Activated CD8-positive, alpha-beta memory T cell treated with anti-CD3 and anti-CD28 coated beads for 1 hour (primary cell): Measurements from ENCODE around the gene NHS.

Experiments used
- DNase-seq, 2 donors: peaks; one replicate each; pipeline ENCODE4 v3.0.0-alpha.2; 2020; ENCODE audit warnings: low read depth in 1 of 2; ENCODE audit errors: extremely low read depth in 1 of 2

NHS gene

DNA sequence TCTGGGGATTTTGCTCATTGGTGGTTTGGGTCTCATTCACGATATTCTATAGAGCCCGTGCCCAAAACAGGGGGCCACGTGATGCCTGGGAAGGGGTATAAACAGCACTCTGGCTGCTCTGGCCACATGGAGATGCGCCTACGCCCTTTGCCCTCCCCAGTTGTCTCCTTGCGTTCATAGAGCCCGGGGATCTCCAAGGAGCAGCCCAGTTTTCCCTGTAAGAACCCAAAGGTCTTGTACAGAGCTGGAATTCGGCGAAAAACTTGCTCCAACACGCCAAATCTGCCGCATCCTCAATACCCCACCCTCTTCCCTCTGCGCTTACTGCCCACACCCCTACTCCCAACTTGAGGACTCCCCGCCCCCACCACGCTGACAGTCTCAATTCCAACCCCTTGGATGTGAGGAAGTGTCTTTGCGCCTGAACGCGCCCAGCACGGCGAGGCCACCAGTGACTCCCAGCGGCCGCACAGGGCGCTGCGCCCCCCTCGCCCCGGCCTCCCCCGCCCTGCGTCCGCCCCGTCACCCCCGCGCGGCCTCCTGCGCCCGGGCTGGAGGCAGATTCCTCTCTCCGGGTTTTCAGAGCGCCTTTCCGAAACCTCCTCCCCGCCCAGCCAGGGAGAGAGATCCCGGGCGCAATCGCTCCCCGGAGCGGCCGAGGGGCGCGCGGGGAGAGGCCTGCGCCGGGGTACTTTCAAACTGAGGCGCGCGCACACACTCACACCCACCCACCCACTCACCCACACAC, at the start of gene NHS:
Gene NHS (plus strand): TSS at position 582 of the 748 bp plus-strand sequence. CDS start 558 bp downstream, outside the sequence.
- DNase-seq: no peak

DNA sequence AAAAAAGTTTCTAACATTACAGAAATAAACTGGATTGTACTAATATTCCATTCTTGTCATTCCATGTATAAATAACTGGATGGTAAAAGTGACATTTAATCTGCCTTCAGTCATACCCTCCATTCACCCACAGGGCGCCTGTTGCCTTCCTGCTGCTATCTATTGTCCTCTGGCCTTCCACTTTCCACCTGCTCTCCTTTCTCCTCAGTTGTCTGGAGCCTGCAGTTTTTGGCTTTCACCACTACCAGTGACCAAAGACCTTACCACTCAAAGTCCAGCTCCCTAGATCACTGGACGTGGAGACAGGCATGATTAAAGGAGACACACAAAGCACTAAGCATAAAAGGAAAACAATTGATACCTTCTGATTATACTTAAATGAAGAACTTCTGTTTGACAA, 46.2 kb upstream of the NHS start:
- DNase-seq: no peak

DNA sequence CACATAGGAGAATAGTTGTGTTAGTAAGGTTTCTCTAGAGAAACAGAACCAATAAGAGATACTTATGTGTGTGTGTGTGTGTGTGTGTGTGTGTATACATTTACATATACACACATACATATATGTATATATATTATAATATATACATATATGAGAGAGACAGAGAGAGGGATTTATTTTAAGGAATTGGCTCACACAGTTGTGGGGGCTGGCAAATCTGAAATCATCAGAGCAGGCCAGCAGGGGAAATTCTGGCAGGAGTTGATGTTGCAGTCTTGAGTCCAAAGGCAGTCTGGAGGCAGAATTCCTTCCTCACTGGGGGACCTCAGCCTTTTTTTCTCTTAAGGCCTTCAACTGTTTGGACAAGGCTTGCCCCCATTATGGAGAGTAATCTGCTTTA, 38.6 kb upstream of the NHS start:
- DNase-seq: no peak

DNA sequence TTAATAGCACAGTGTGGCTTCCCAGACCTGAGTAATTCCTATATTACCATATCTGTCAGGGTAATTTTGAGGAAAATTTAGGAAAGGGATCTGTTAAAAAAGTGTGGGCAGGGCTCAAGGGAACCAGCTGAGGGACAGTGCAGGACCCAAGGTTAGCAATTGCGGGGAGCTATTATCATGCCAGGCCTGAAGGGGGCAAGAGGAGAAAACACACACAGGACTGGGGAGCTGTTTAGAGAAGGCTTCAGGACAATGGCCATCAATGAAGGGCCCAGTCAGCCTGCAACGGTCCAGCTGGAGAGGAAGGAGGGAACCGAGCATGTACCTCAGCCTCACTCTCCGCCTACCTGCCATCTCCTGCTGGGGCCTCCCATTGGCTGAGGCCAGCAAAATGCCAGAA, 19.0 kb upstream of the NHS start:
- DNase-seq: no peak

DNA sequence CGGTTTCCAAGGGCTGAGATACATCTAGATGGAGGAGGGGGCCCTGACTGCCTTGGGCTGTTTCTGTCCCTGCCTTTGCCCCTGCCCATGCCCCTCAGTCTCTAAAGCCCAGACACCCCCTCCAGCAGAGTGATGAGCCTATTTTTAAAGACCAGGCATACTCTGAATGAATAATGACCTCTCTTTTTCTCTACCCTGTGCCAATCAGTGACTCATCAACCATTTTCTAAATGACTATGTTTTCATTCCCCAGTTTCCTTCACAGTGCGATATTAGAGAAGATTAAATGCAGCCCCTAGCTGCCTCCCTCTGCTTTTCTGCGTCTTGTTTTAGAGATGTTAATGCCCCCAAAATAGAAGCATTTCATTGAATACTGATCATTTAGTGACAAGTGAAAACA, 15.5 kb upstream of the NHS start:
- no peak for DNase-seq

DNA sequence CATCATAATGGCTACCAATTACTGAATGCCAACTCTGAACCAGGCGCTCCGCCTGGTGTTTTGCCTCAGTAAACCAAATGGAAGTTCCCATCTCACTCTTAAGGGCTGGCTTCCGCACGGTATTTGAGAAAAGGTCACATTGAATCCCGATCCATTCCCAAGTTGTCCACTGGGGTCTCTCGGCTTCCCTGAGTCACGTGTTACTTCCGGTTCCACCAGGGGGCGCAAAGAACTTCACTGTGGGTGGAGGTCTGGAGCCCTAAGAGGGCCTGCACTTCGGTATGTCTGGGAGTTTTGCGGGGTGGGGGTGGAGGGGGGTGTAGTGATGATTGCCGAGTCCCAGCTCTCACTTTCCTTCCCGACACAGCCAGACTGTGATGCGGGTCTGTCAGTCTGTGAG, 13.4 kb upstream of the NHS start:
- no peak for DNase-seq

DNA sequence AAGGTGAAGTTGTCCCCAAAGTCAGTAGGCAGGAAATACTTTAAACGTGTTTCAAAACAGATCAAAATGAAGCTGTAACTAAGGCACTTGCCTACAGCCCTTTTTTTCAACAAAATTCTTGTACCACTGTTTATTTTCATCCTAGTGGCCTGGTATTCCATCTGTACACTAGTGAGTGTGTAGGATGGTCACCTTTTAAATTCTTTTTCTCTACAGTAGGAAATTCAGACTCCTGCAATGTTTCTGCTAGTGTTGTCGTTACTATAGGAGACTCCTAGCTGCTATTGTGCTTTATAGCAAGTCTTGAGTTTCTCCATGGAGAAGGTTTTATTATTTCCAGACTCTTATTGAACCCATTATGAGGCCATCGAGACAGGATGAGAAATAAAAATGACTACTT, 7.0 kb upstream of the NHS start:
- DNase-seq: no peak

DNA sequence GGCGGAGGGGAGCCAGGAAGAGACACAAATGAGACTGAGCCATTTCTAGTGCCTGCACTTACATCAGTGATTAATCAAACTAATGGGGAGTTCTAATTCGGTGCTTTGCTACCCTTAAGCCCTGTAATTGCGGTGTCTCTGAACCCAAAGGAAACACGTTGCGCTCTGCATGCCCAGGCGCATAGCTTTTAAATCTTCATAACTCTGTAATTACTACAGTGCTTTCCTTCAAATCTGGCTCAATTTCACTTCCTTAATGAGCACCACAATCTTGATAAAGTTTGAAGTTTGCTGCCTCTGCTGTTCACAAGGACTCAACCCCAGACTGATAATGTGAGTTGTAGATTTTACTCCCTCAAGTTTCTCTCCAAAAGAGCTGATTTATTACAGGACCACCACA, 5.7 kb upstream of the NHS start:
- DNase-seq: no peak

DNA sequence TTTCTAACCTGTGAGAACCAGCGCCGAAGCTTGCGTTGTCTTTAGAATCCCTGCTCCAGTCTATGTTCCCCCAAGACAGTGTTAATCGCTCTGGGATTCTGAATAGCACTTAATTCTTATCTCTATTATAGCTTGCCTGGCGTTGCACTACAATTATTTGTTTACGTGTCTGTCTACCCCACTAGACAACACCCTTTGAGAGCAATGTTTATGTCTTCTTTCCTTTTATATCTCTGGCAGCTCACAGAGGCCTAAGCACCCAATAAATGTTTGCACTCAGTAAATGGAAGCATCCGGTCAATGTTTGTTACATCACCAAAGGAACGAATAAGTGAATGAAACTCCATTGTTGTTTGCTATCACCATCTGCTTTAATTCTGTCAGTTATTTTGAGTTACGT, 4.8 kb upstream of the NHS start:
- DNase-seq: no peak

DNA sequence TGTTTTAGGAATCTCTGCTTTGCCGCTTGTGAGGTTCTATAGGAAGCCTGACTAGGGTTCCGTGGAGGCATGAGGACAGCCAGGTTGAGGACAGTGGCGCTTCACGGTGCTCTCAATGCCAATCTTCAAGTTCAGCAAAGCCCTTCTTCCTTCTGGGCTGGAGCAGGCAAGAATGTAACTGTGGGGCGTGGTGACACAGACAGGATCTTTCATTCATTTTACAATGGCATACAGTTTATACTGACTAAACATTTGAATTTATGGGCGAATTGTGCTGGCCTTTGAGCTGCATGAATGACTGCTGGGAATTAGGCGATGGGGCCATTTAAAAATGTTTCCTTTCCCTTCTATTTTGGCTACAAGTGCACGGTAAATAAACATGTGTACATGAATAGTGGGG, 2.9 kb upstream of the NHS start:
- no peak for DNase-seq

DNA sequence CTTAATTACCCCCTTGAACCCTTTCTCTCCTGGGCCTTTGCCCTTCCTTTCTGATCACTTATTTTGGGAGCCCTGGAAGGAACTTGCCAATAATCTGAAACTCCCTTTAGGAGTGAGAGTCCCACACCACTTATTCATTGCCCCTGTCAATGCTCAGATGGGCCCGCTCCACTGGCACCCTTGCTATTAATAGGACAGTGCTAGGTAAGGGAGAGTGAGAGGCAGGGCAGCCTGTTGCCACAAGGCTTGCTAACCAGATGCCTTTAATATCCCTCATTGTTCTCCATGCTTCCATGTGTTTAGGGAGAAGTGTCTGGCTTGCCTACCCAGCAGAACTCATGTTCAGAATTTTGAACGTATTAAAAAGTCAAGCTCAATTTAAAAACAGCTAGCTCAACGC, 1.7 kb upstream of the NHS start:
- DNase-seq: no peak

DNA sequence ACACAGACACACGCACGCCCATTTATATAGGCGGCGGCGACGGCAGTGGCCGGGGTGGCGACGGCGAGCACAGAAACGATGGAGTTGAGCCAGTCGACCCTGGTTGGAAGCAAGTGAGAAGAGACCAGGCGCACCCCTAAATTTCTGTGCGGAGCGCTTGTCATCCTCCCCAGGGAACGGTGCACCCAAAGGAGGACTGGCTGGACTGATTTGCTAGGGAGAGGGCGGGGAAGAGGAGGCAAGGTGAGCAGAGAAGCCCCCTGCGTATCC, 302 bp downstream of the NHS start:
- no peak for DNase-seq

DNA sequence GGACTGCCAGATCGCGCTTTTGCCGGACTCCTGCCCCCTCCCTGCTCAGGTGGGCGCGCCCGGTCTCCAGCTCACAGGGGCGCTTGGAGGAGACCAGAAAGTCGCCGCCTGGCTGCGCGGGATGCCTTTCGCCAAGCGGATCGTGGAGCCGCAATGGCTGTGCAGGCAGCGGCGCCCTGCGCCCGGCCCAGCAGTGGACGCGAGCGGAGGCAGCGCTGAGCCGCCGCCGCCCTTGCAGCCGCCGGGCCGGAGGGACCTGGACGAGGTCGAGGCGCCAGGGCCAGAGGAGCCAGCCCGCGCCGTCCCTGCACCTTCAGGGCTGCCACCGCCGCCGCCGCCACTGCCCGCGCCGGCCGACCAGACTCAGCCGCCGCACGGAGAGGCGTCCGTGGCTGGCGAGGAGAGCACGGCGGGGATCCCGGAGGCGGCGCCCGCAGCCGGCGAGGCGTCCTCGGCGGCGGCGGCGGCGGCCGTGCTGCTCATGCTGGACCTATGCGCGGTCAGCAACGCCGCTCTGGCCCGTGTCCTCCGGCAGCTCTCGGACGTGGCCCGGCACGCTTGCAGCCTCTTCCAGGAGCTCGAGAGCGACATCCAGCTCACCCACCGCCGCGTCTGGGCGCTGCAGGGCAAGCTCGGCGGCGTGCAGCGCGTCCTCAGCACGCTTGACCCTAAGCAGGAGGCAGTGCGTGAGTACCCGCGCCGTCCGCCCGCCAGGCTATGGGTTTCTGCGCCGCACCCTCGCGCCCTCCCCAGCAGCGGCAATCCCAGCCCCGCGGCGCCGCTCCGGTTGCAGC, 834 bp downstream of the NHS start:
- no peak for DNase-seq

DNA sequence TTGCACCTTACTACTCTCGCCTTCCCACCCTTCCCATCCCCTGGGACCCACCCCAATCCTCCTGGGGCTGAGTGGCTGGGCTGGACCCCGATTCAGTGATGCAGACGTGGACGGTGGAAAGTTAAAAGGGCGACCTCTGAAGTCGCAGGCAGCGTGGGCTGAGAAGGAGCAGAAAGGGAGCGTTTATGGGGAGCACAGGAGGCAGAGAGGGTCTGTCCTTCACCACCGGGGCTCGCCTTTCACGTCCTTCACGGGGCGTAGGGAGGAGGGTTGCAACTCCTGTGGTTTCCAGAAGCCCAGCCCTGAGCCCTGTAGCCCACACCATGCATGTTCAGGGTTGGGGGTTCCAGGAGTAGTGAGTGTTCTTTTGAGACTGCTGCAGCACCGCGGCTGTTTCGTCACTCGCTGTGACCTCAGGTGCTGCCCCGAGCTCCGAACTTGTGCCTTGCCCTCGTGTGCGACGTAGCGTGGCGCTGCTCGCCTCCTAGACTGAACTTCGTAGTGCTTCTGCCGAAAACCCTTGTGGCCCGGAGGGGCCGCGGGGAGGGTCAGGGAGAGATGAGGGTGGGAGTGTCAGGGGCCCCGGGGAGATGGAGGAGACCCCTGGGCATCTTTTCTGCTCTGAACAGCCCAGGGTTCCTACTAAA, 1.6 kb downstream of the NHS start:
- no peak for DNase-seq

DNA sequence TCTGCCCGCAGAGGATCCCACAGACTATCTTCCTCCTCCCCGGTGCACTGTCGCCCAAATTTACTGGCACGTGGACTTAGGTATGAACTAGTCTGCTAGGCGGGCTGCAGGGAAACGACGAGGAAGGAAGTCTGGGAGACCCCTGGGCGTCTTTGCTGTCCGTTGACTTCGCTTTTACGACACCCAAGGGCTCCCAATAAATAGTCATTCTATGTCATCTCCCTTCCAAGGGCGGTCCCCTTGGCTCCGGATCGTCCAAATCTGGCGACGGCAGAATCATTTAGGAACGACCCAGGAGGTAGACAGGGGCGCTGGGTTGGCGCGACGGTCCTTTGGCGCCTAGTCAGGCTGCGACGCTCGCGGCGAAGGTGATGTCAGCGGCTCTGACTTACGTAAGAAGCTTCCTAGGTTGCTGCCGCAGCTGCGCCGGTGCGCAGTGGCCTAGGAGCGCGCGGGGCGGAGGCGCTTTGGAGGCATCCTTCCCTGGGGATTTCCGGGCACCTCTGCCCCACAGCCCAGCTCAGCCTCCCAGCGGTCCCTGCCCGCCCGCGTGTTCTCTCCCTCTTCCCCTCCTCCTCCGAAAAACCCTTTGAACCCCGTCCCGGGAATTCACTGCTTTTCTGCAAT, 2.2 kb downstream of the NHS start:
- no peak for DNase-seq

DNA sequence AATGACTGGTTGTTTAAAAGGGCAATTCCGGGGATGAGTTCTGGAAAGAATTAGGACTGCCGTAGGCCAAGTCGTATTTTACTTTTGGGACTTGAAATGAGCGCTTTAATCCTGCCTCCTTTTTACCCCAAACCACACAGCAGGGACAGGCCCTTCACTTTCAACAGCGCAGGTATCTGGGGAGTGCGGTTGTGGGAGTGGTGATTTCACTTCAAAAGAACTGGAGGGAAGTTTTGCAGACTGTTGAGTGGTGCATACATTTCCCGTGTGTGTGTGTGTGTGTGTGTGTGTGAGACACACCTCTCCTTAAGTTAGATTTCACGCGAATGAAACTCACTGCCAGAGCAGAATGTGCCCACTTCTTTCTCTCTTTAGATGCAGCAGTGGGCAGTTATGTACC, 2.8 kb downstream of the NHS start:
- no peak for DNase-seq

DNA sequence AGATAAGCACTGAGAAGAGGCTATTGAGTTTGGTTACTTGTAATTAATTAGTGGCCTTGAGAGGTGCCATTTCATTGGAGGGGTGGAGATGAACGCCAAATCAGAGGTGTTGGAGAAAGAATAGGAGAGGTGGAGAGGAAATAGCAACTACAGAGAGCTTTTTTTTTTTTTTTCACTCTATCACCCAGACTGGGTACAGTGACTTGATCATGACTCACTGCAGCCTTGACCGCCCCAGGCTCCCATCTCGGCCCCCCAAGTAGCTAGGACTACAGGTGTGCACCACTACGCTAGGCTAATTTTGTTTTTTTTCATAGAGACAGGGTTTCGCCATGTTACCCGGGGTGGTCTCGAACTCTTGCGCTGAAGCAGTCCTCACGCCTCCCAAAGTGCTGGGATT, 5.2 kb downstream of the NHS start:
- no peak for DNase-seq

DNA sequence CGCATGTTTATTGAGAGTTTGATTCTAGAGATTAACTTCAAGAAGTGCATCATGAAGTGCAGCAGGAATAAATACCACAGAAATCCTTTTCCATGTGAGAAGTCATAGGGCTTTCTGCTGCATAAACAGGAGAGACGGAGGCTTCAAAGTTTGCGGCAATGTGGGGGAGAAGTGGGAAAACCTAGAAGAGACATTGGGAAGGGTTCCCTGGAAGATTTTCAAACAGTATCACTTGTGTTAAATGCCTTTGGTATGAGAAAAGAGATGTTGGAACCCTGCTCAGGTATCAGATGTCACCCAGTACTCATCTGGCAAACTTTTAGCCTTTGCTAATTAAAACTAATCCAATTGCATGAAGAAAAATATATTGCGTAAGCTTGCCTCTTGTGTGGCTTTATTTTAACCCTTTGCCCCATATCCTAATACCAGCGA, 15.4 kb downstream of the NHS start:
- DNase-seq: no peak

DNA sequence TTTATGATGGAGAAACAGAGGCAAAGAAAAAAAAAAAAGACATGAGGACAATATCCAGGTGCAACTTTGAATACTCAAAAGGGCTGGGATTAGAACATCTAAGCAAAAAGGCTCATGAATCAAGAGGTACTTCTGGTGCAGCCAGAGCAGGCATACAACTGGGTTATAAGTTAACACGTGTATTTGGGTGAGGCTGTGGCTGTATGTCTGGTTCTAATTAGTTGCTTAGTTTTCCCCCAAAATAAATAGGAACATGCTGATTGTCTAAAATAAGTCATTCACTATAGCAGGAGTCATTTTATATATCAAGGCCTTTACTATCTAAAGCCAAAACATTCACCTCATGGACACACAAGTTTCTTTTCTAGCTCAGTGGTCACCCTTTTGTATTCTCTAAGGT, 20.2 kb downstream of the NHS start:
- DNase-seq: no peak

DNA sequence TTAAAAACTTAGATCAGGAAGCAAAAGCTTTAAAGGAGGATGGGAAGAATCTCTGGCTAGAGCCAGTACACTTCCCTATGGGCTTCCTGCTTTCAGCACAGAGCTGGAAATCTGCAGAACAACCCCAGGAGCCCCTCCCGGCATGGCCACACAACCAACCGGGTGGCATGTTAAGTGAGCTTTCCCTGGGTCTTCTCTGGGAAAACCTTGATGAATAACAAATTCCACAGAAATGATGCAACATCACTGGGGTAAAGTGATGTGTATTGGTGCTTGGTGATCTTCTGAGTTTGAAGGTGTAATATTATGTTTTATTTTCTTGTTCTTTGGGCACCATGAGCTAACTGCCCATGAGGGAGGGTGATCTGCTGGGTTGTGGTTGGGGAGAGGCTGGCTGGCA, 22.1 kb downstream of the NHS start:
- DNase-seq: no peak

DNA sequence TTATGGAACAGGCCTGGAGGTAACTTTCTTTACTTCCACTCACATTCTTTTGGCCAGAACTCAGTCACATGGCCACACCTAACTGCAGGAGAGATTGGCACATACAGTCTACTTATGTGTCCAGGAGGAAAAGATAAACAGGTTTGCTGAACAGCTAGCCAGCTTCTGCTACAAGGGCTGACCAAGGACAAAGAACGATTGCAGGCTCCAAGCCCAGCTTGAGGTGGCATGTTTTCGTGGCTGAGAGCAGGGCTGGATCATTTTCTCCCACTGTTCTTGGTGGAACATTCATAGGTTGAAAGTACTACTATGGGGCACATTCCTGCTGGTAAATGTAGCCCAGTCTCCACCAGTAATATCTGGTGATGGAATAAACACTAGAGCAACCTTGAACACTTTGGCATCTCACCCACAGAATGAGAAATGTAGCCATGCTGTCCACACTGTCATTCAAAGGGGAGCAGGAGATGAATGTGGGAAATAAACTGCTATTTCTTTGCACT, 28.2 kb downstream of the NHS start:
- no peak for DNase-seq

DNA sequence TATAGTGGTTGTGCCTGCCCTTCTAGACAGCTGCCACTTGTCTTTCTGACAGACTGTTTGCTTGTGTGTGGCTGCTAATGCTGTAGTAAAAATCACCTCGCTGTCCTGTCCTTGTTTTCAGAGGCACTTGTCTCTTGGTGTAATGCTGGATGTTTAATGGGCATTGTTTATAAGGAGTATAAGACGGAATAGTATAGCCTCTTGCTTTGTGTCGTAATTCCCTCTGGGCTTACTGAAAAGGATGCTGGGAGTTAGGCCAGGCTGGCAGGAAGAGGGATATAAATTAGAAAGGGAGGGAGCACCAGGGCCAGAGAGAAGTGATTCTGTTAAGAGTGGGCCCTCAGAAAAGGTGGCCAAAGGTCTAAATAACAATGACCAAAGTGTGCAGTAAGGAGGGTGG, 29.0 kb downstream of the NHS start:
- no peak for DNase-seq
